AG09309 (cell line): ENCODE results near the gene OSBPL7.
A peak's percentile ranks its signal among the peaks of the same experiment; 100 is the strongest.

Source experiments
- DNase-seq: peaks from one replicate; pipeline ENCODE4 v3.0.0-alpha.2; 2010; ENCODE audit warnings: low read depth
- H3K4me3 ChIP-seq: 2 replicates; pipeline ENCODE4 v1.5.1; 2011; ENCODE audit warnings: mild to moderate bottlenecking, low read depth, low read length, moderate library complexity; ENCODE audit not compliant: control insufficient read depth
- CTCF ChIP-seq: IDR thresholded peaks from 2 replicates; pipeline ENCODE4 v1.5.1; 2011; ENCODE audit warnings: mild to moderate bottlenecking, low read depth, low read length, inconsistent platforms; ENCODE audit not compliant: insufficient read depth, control insufficient read depth; ENCODE audit errors: missing control alignments

OSBPL7 gene

GRCh38 chr17:47837401-47838039 lies 15.9 kb upstream of the OSBPL7 start:
- DNase-seq, result no peak
- TF ChIP-seq CTCF, result no peak

GRCh38 chr17:47836601-47837000 lies 15.0 kb upstream of the OSBPL7 start:
- H3K4me3 ChIP-seq, result no peak overlapping the region
- no peak for DNase-seq

More at GRCh38 chr17:47837401-47838039, 15.9 kb upstream of the OSBPL7 start:
- H3K4me3 ChIP-seq, result no peak overlapping the region

DNA sequence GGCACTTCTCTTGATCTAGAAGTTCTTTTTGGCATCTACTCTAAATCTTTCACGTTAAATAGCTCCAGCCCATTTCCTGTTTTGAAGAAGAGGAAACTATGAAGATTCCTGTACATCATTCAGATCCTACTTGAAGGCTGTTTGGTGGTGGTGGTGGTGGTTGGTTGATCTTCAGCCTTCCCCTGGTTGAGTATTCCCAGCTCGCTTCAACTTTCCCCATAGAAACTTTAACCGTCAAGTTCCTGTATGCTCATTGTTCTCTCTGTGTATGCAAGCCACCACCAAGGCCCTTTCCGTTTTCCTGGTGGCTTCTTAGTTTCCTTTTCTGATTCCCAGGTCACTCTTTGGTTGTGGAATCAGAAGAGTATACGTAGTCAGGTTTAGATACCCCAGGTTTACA lies 13.2 kb upstream of the OSBPL7 start:
- DNase-seq, result no peak
- H3K4me3 ChIP-seq, result no peak overlapping the region
- TF ChIP-seq CTCF, result no peak

More at GRCh38 chr17:47836601-47837000, 15.0 kb upstream of the OSBPL7 start:
- TF ChIP-seq CTCF, result no peak

DNA sequence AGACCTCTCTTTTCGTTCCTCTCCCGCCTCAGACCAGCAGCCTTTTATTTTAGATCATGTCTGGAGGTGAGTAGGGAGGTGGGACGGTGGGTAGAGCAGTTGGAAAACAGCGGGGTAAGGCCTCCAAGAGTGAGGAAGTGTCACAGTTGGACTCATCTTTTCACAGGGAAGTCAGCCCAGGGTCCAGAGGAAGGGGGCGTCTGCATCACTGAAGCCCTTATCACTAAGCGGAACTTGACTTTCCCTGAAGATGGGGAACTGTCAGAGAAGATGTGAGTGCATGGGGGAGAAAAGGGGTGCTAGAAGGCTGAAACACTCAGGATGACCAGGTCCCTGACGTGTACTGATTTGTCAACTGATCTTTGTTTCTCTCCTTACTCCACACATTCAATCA lies 10.3 kb upstream of the OSBPL7 start:
- TF ChIP-seq CTCF, result no peak
- peak overlapping the region; percentile 88 for H3K4me3 ChIP-seq
- DNase-seq, result no peak

- peak; percentile 67 for DNase-seq
- TF ChIP-seq CTCF, result peak; percentile 44
- peak within 1 kb of the TSS; percentile 88 for H3K4me3 ChIP-seq
Observed at GRCh38 chr17:47831003-47831933, 9.7 kb upstream of the OSBPL7 start, which contains the start of the genes LRRC46 and MRPL10. Gene LRRC46 (plus strand): TSS chr17:47831670. CDS start chr17:47831990, 320 bp downstream. Gene MRPL10 (minus strand): TSS chr17:47831541. CDS start chr17:47831511, 30 bp downstream.

- no peak for DNase-seq
- TF ChIP-seq CTCF, result no peak
- peak overlapping the region; percentile 88 for H3K4me3 ChIP-seq
Observed at GRCh38 chr17:47830396-47831002, 8.9 kb upstream of the OSBPL7 start.
